HL-60 (cell line): ENCODE data around the gene JAKMIP1.

Source experiments
- GABPA ChIP-seq: IDR thresholded peaks from 2 replicates; pipeline ENCODE4 v1.6.1; 2012; ENCODE audit warnings: low read depth
- POLR2AphosphoS5 ChIP-seq: IDR thresholded peaks from 2 replicates; pipeline ENCODE4 v1.6.1; 2012; ENCODE audit warnings: low read depth
- TF ChIP-seq, protein P1 (sequence below): IDR thresholded peaks from 2 replicates; pipeline ENCODE4 v1.6.1; 2012; ENCODE audit warnings: low read depth; ENCODE audit not compliant: insufficient replicate concordance
- TF ChIP-seq, protein P2 (sequence below): IDR thresholded peaks from one replicate; pipeline ENCODE4 v1.5.1; 2011; ENCODE audit warnings: low read length, control low read depth, inconsistent platforms; ENCODE audit not compliant: insufficient read depth

DNA sequence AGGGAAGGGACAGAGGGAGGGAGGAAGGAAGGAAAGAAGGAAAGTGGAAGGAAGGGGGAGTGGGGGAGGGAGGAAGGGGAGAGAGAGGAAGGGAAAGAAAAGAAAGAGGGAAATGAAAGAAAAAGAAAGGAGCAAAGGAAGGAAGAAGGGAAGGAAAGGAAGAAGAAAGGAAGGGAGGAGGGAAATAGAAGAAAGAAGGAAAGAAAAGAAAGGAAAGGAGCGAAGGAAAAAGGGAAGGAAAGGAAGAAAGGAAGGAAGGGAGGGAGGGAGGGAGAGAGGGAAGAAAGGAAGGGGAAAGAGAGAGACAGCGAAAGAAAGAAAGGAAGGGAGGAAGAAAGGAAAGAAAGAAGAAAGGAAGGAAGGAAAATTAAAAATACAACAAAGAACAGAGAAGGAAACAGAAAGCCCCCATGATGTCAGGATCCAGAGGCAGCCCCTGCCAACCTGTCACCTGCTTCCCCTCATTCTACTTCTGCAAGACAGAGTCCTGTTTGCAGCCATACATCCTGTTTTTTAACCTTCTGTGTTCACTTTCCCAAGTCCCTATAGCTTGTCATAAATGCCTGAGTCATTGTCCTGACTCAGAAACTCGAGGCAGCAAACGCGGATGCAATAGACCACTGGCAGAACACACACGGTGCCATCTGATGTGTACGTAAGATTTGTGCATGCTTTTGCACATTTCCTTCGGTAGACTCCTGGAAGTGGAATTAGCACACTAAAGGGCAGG lies 105.2 kb downstream of the JAKMIP1 start:
- no peak for TF ChIP-seq POLR2AphosphoS5
- TF ChIP-seq, protein P1, sequence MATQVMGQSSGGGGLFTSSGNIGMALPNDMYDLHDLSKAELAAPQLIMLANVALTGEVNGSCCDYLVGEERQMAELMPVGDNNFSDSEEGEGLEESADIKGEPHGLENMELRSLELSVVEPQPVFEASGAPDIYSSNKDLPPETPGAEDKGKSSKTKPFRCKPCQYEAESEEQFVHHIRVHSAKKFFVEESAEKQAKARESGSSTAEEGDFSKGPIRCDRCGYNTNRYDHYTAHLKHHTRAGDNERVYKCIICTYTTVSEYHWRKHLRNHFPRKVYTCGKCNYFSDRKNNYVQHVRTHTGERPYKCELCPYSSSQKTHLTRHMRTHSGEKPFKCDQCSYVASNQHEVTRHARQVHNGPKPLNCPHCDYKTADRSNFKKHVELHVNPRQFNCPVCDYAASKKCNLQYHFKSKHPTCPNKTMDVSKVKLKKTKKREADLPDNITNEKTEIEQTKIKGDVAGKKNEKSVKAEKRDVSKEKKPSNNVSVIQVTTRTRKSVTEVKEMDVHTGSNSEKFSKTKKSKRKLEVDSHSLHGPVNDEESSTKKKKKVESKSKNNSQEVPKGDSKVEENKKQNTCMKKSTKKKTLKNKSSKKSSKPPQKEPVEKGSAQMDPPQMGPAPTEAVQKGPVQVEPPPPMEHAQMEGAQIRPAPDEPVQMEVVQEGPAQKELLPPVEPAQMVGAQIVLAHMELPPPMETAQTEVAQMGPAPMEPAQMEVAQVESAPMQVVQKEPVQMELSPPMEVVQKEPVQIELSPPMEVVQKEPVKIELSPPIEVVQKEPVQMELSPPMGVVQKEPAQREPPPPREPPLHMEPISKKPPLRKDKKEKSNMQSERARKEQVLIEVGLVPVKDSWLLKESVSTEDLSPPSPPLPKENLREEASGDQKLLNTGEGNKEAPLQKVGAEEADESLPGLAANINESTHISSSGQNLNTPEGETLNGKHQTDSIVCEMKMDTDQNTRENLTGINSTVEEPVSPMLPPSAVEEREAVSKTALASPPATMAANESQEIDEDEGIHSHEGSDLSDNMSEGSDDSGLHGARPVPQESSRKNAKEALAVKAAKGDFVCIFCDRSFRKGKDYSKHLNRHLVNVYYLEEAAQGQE = no peak
- TF ChIP-seq, protein P2, sequence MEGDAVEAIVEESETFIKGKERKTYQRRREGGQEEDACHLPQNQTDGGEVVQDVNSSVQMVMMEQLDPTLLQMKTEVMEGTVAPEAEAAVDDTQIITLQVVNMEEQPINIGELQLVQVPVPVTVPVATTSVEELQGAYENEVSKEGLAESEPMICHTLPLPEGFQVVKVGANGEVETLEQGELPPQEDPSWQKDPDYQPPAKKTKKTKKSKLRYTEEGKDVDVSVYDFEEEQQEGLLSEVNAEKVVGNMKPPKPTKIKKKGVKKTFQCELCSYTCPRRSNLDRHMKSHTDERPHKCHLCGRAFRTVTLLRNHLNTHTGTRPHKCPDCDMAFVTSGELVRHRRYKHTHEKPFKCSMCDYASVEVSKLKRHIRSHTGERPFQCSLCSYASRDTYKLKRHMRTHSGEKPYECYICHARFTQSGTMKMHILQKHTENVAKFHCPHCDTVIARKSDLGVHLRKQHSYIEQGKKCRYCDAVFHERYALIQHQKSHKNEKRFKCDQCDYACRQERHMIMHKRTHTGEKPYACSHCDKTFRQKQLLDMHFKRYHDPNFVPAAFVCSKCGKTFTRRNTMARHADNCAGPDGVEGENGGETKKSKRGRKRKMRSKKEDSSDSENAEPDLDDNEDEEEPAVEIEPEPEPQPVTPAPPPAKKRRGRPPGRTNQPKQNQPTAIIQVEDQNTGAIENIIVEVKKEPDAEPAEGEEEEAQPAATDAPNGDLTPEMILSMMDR = no peak
- TF ChIP-seq GABPA = no peak
